ENCODE results near the gene SLC29A3.
"Not testable (repeated sequence)": the region's sequence is repeated elsewhere in the genome, so short reads cannot be mapped to it uniquely, and the experiment has no call there.

Gene SLC29A3

GRCh38 chr10:71319042-71319799 lies at the start of gene SLC29A3:
Gene SLC29A3, plus strand, starts transcription at chr10:71319259. Its CDS starts 51 bp downstream, at chr10:71319310.
- peak; percentile 73 for DNase-seq (ENCODE audit: low read depth)

GRCh38 chr10:71269301-71270288 lies 49.5 kb upstream of the SLC29A3 start:
- no peak for DNase-seq (ENCODE audit: low read depth)

DNA sequence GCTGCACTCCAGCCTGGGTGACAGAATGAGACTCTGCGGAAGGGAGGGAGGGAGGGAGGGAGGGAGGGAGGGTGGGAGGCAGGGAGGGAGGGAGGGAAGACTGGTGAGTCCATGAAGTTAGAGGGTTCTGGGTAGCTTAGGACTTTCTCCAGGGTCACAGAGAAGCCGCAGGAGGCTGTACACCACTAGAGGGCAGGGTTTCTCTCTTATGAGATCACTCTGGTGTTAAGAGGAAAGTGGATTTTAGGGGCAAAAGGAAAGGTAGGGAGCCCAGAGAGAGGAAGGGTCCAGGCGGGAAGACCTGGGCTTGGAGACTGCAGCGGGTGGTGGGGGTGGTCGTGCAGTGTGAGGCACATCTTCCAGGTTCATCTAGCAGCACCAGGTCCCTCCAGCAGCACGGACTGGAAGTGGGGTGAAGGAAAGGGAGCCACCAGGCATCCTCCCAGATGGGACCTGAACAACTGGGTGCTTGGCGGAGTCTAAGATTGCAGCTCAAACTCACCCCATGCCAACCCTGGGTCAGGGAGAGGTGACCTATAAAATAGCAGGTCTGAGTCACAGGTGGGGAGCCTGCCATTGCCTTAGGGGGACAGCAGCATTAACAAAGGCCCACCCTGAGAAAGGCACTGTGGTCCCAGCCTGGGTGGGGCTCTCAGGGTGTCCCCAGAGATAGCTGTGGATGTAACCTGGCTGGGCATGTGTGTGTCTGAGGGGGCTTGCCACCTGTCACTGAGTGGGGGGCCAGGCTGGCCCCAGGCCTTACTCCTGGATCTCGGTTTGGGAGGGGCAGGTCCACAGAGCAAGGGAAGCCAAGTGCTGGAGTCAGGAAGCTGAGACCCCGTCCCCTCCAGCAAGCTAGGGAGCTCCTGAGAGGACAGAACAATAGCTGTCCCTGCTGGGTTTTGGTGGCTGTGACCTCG lies 48.5 kb upstream of the SLC29A3 start:
- no peak for DNase-seq (ENCODE audit: low read depth)

DNA sequence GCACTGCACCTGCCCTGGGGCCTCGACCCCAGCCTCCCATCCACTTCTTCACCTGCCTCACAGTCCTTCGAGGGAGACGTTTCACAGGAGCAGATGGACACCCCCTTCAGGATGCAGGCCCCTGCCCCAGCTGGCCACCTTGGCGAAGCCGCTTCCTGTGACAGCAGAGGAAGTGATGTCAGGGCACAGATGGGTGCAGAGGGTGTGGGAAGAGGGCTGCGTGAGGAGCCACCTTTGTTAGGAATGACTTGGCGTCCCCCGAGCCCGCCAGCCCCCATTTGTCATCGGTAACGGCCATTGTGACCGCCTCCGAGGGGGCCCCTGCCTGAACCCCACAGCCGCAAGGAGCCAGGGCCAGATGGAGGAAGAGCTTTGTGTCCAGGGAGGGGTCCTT lies 47.4 kb upstream of the SLC29A3 start:
- DNase-seq (ENCODE audit: low read depth), result no peak

- no peak for DNase-seq (ENCODE audit: low read depth)
Observed at GRCh38 chr10:71272056-71272771, 46.8 kb upstream of the SLC29A3 start.

- not testable (repeated sequence) for DNase-seq (ENCODE audit: low read depth)
Observed at GRCh38 chr10:71272974-71273373, 46.1 kb upstream of the SLC29A3 start.

GRCh38 chr10:71273506-71273905 lies 45.6 kb upstream of the SLC29A3 start:
- no peak for DNase-seq (ENCODE audit: low read depth)

- no peak for DNase-seq (ENCODE audit: low read depth)
Observed at GRCh38 chr10:71274901-71275796, 43.9 kb upstream of the SLC29A3 start.

- no peak for DNase-seq (ENCODE audit: low read depth)
Observed at GRCh38 chr10:71276873-71277272, 42.2 kb upstream of the SLC29A3 start.

- no peak for DNase-seq (ENCODE audit: low read depth)
Observed at GRCh38 chr10:71277914-71278665, 41.0 kb upstream of the SLC29A3 start.

DNA sequence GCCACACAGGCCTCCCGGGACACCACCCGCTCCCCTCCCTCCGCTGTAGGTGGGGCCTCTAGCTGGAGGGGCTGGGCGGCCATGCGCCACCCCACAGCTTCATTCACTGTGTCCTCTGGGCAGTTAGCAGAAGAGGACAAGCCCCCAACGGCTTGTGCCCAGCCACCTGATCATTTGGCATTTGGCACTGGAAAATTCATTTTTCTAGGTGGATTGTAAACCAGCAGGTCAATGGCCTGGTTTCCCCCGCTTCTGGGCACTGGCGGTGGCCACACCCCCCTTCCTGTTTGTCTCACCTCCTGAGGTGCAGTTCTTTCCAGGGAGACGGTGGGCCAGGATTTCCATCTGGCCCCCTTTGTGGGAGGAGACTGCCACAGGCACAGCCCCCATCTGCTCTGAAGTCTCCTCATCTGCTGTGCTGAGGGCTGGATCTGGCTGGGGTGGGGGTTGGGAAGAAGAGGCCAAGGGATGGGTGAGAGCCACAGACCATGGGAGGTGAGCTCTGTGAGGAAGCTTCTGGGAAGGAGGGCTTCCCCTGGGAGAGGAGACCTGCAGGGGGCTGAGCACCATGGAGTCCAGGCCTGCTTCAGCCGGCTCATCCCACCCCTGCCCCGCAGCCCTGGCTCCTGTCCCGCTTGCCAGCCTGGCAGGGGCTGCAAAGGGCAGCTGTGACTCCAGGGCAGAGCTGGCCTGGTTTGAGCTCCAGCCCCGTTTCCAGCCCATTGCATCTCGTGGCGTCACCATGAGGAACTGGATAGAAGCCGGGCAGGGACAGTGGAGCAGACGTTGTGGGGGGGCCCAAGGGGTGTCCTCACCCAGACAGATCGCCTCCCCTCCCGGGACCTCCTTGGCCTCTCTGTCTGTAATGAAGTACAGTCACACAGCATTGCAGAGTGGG lies 40.1 kb upstream of the SLC29A3 start:
- DNase-seq (ENCODE audit: low read depth), result no peak

GRCh38 chr10:71279590-71280170 lies 39.4 kb upstream of the SLC29A3 start:
- DNase-seq (ENCODE audit: low read depth), result no peak

- DNase-seq (ENCODE audit: low read depth), result no peak
Observed at GRCh38 chr10:71280216-71280615, 38.8 kb upstream of the SLC29A3 start.

GRCh38 chr10:71280825-71281224 lies 38.2 kb upstream of the SLC29A3 start:
- DNase-seq (ENCODE audit: low read depth), result no peak

GRCh38 chr10:71281646-71282322 lies 37.3 kb upstream of the SLC29A3 start:
- DNase-seq (ENCODE audit: low read depth), result no peak

DNA sequence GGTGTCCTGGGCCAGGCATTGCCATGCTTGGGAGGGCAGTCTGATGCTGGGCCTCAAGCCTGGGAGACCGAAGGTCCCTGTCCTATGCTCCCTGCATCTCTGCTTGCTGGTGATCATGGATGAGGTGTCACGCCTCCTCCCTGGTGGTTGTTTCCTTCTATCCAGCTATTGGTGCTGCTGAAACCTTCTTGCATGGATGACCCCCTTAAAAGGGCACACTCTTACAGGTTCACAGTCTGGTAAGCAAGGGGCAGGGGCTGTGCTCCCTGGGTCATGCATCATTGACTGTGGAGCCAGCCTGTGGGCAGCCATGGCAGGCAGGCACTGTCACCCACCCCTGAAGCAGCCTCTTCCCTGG lies 36.8 kb upstream of the SLC29A3 start:
- DNase-seq (ENCODE audit: low read depth), result no peak

DNA sequence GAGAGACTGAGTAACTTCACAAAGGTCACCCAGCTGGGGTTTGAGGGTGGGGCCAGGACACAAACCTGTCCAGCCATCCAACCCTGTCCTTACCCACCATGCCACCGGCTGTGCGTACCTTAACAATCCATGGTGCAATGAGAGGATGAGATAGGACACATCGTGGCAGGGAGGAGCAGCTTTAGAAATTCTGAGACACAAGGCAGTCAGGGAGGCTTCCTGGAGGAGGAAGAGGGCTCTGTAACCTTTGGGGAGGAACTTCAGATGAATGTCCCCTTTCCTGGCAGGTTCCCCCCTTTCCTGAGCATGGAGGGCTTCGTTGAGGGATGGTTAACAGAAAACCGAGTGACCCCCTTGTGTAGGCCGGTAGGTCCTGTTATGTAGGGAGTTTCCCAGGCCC lies 35.6 kb upstream of the SLC29A3 start:
- DNase-seq (ENCODE audit: low read depth), result no peak
